GM12878 (cell line): ENCODE measurements around the gene TUBA1A. TPM values are rescaled to one million over a fixed set of nuclear protein-coding genes. Genes with fewer than 3 reads are reported as not detected.
A peak's percentile ranks its signal among the peaks of the same experiment; 100 is the strongest.

Experiments
- ATAC-seq: fragments of 200-7000 bp; cut with Tn5 transposase; 3 replicates; pipeline ENCODE4 v1.9.1; 2020; ENCODE audit warnings: mild to moderate bottlenecking, moderate library complexity
- BruUV-seq: library from RNA; stranded (reverse); fragments of 400-500 nt; replicated peaks from 2 replicates; lab custom pipeline; 2021; lab: Mats Ljungman, UMichigan
- CTCF ChIA-PET: fragments of 300-600 bp; sonication (Branson Sonifier 250); formaldehyde crosslinking; extraction: SDS; loops from one replicate; lab custom pipeline; 2021; ENCODE audit warnings: inconsistent platforms; lab: Yijun Ruan, JAX
- POLR2A ChIA-PET: fragments of 350-600 bp; formaldehyde crosslinking; extraction: SDS; loops from one replicate; lab custom pipeline; 2021; ENCODE audit warnings: inconsistent platforms; lab: Charles Lee
- RAD21 ChIA-PET: fragments of 300-600 bp; sonication (Branson Sonifier 250); formaldehyde crosslinking; loops from one replicate; lab custom pipeline; 2023; ENCODE audit warnings: antibody characterized with exemption; ENCODE audit not compliant: unreplicated experiment; lab: Charles Lee
- SMC1A ChIA-PET: fragments of 300-600 bp; sonication (Branson Sonifier 250); formaldehyde crosslinking; loops from one replicate; lab custom pipeline; 2023; ENCODE audit not compliant: unreplicated experiment, uncharacterized antibody; lab: Charles Lee
- DNase-seq: peaks from one replicate; pipeline ENCODE4 v3.0.0-alpha.2; 2011; ENCODE audit warnings: low read depth, low spot score
- FAIRE-seq: peaks from 3 replicates; lab custom pipeline; 2011; peaks lifted over from hg19 to GRCh38; lab: Jason Lieb, UNC
- H2AFZ ChIP-seq: 2 replicates; pipeline ENCODE4 v1.6.0; 2011; ENCODE audit warnings: low read depth, low read length, control low read depth; ENCODE audit not compliant: control insufficient read depth
- H3K27ac ChIP-seq: 2 replicates; pipeline ENCODE4 v1.5.1; 2011; ENCODE audit warnings: control low read depth; ENCODE audit not compliant: control insufficient read depth, insufficient read depth
- H3K27me3 ChIP-seq, 2 experiments: replicated peaks in 1 of 2; 2 replicates each; pipeline versions ENCODE4 v1.6.0 to v1.6.1; 2011; ENCODE audit warnings: low read length in 1 of 2; ENCODE audit not compliant: control insufficient read depth in 2 of 2, insufficient read depth in 2 of 2
- H3K36me3 ChIP-seq, 2 experiments: 2 replicates each; pipeline ENCODE4 v1.5.1; 2011; ENCODE audit warnings: low read length in 1 of 2; ENCODE audit not compliant: control insufficient read depth in 2 of 2, insufficient read depth in 2 of 2
- H3K4me1 ChIP-seq: 2 replicates; pipeline ENCODE4 v1.6.1; 2011; ENCODE audit warnings: mild to moderate bottlenecking, low read length, moderate library complexity, mixed read lengths; ENCODE audit not compliant: control insufficient read depth, insufficient read depth
- H3K4me2 ChIP-seq: 2 replicates; pipeline ENCODE4 v1.6.0; 2011; ENCODE audit warnings: control low read depth; ENCODE audit not compliant: control insufficient read depth, insufficient read depth
- H3K4me3 ChIP-seq: fragments of 200-600 bp; sonication (generic); 2 replicates; pipeline ENCODE4 v1.5.1; 2016
- H3K79me2 ChIP-seq: 2 replicates; pipeline ENCODE4 v1.6.0; 2011; ENCODE audit warnings: low read length; ENCODE audit not compliant: control insufficient read depth, insufficient read depth
- H3K9ac ChIP-seq: 2 replicates; pipeline ENCODE4 v1.8.0; 2011; ENCODE audit warnings: low read length, control low read depth, mixed read lengths; ENCODE audit not compliant: control insufficient read depth, insufficient read depth
- H3K9me3 ChIP-seq: replicated peaks from 3 replicates; pipeline ENCODE4 v1.5.1; 2011; ENCODE audit warnings: mild to moderate bottlenecking, low read length; ENCODE audit not compliant: control insufficient read depth, insufficient read depth
- H4K20me1 ChIP-seq: 2 replicates; pipeline ENCODE4 v1.6.0; 2011; ENCODE audit not compliant: control insufficient read depth, insufficient read depth
- NFIC ChIP-seq: IDR thresholded peaks from 2 replicates; pipeline ENCODE4 v1.6.1; 2012; ENCODE audit warnings: low read depth, mild to moderate bottlenecking, inconsistent platforms, low read length, moderate library complexity
- STAT1 ChIP-seq: fragments of 450-650 bp; conservative IDR thresholded peaks from 2 replicates; pipeline ENCODE4 v1.6.1; 2014; ENCODE audit warnings: antibody characterized with exemption, mild to moderate bottlenecking
- TBL1XR1 ChIP-seq: IDR thresholded peaks from 2 replicates; pipeline ENCODE4 v1.6.1; 2012; ENCODE audit warnings: low read depth, low read length, improper control_type of control experiment
- ZBTB11 ChIP-seq: fragments of 450-650 bp; formaldehyde crosslinking; IDR thresholded peaks from 2 replicates; pipeline ENCODE4 v1.5.0; 2022; ENCODE audit warnings: mild to moderate bottlenecking, missing genetic modification characterization
- ZNF384 ChIP-seq: IDR thresholded peaks from 2 replicates; pipeline ENCODE4 v1.6.1; 2012; ENCODE audit warnings: low read depth, mild to moderate bottlenecking, low read length, improper control_type of control experiment, borderline replicate concordance
- ZNF687 ChIP-seq: fragments of 450-650 bp; IDR thresholded peaks from 2 replicates; pipeline ENCODE4 v1.6.1; 2017; ENCODE audit warnings: mild to moderate bottlenecking, moderate library complexity
- WGBS: methylation state at CpG from one replicate; pipeline ENCODE4 v1.1.6; 2016; ENCODE audit warnings: low lambda C conversion rate; ENCODE audit not compliant: insufficient replicate concordance, insufficient coverage; ENCODE audit errors: missing lambda C conversion rate; 5-methylcytosine and 5-hydroxymethylcytosine counted together
- in situ Hi-C: fragments of 300-500 bp; cut with MboI; formaldehyde crosslinking; loops from 9 replicates; pipeline ENCODE4 v1.14.3; 2018; ENCODE audit warnings: mixed read lengths
- intact Hi-C: fragments of 100-400 bp; cut with micrococcal nuclease; formaldehyde crosslinking; loops from one replicate; pipeline ENCODE4 v1.14.2; 2022; ENCODE audit not compliant: unreplicated experiment
- polyA plus RNA-seq, 11 experiments: library from polyadenylated mRNA; depleted of rRNA in 4 of 11; unstranded in 6 of 11; stranded (reverse) in 5 of 11; fragments of >200 nt; fragmentation: Nextera tagmentation in 4 of 11; fragmentation: Illumina TruSeq in 1 of 11; extraction: Ambion mirVana in 4 of 11; extraction: Trizol in 1 of 11; gene quantifications; 1 replicate in 1 of 11; 2 replicates in 10 of 11; pipeline versions ENCODE4 v1.2.1 to v1.2.3, GENCODE V29; 2011 to 2016; ENCODE audit warnings: inconsistent platforms in 2 of 11, missing spikeins in 2 of 11, low read depth in 1 of 11
- total RNA-seq, 4 experiments: library from RNA; depleted of rRNA in 3 of 4; stranded (reverse); fragments of >200 nt in 3 of 4; fragmentation: Illumina TruSeq in 1 of 4; extraction: Trizol in 1 of 4; gene quantifications; 2 replicates each; pipeline versions ENCODE4 v1.2.1 to v1.2.3, GENCODE V29; 2013 to 2021

Gene TUBA1A
- total and polyA plus RNA-seq, 10 of the 15 experiments (the other 5 are each of a cell fraction or from before 2014, with no cell fraction given) = 129 to 496 (median 249) TPM

GRCh38 chr12:49198431-49199155 is 9.7 kb upstream of the TUBA1A start:
- DNase-seq (no peak), ATAC-seq (no peak), FAIRE-seq (peak; percentile 27)
- H2AFZ ChIP-seq = no peak overlapping the region
- WGBS = 48% methylated on average over 11 of the region's 11 CpGs
- H3K79me2 ChIP-seq = no peaks in the 10 kb centered on the region
- H3K36me3 ChIP-seq = no peaks in the 10 kb centered on the region
- ChIA-PET RAD21 (no interaction called here), POLR2A (no interaction called here), SMC1A (interaction anchor here (1.1 to 1.3 kb wide), 2 partner anchors 11 to 110 kb away, joined by 3 read pairs; no protein-coding TSS in a partner anchor), CTCF (interaction anchor here (0.7 kb wide), 1 partner anchor 110 kb away, joined by 3 read pairs; no protein-coding TSS in a partner anchor)
- peaks cover 0 to 2% of the 10 kb centered on the region in 2 experiments; a peak in 1 of 4 replicates for H3K27me3 ChIP-seq
- no peaks in the 10 kb centered on the region for H3K4me1 ChIP-seq
- H4K20me1 ChIP-seq = no peaks in the 10 kb centered on the region
- no peak for TF ChIP-seq NFIC
- no peak for TF ChIP-seq ZNF687
- TF ChIP-seq STAT1 = no peak
- no peak for TF ChIP-seq ZNF384
- TF ChIP-seq TBL1XR1 = no peak
- TF ChIP-seq ZBTB11 (CRISPR knock-in tag) = no peak
- in situ Hi-C loops (no loop called here), intact Hi-C loops (no loop called here)
- H3K4me2 ChIP-seq = no peak overlapping the region
- no peak overlapping the region for H3K27ac ChIP-seq
- no peak overlapping the region for H3K9ac ChIP-seq
- no peaks in the 10 kb centered on the region for H3K9me3 ChIP-seq
- no peak overlapping the region for H3K4me3 ChIP-seq
- no TSS peak for BruUV-seq
